K562 (cell line): ENCODE measurements around the gene NHS. TPM values are rescaled to one million over a fixed set of nuclear protein-coding genes. Genes with fewer than 3 reads are reported as not detected.

ENCODE experiments used
- ATAC-seq: fragments of 200-7000 bp; cut with Tn5 transposase; 3 replicates; pipeline ENCODE4 v1.9.1; 2020; ENCODE audit warnings: moderate library complexity
- BruUV-seq: library from RNA; stranded (reverse); fragments of 400-500 nt; replicated peaks from 2 replicates; lab custom pipeline; 2021; lab: Mats Ljungman, UMichigan
- CTCF ChIA-PET: fragments of 300-600 bp; formaldehyde crosslinking; extraction: SDS; loops from one replicate; lab custom pipeline; 2021; ENCODE audit warnings: low intra/inter-chr PET ratio; lab: Yijun Ruan, JAX
- POLR2A ChIA-PET: fragments of 300-600, 350-650 bp; sonication (Branson Sonifier 250); formaldehyde crosslinking; extraction: SDS; loops from one replicate; lab custom pipeline; 2021; ENCODE audit warnings: antibody characterized with exemption, inconsistent platforms; lab: Yijun Ruan, JAX
- DNase-seq, 4 experiments: peaks; one replicate each; pipeline versions ENCODE4 v3.0.0 to v3.0.0-alpha.2; 2011 to 2018; ENCODE audit warnings: low spot score in 3 of 4, mixed read lengths in 3 of 4; ENCODE audit errors: extremely low read depth in 1 of 4
- FAIRE-seq: peaks from 2 replicates; lab custom pipeline; 2011; peaks lifted over from hg19 to GRCh38; lab: Jason Lieb, UNC
- H2AFZ ChIP-seq: 2 replicates; pipeline ENCODE4 v1.6.0; 2011; ENCODE audit warnings: low read depth, low read length, control low read depth, inconsistent platforms
- H3K27ac ChIP-seq: fragments of 200-600 bp; 3 replicates; pipeline ENCODE4 v1.8.0; 2011; ENCODE audit warnings: low read depth, mild to moderate bottlenecking, control low read depth, inconsistent platforms, low read length, moderate library complexity, mixed read lengths; ENCODE audit errors: extremely low read depth
- H3K27me3 ChIP-seq, 2 experiments: fragments of 300-600 bp in 1 of 2; 2 replicates in 1 of 2; 3 replicates in 1 of 2; pipeline versions ENCODE4 v1.6.0 to v1.8.0; 2011; ENCODE audit warnings: inconsistent platforms in 2 of 2, low read length in 2 of 2, mild to moderate bottlenecking in 1 of 2, mixed read lengths in 1 of 2, moderate library complexity in 1 of 2; ENCODE audit not compliant: control insufficient read depth in 2 of 2, insufficient read depth in 2 of 2
- H3K36me3 ChIP-seq: fragments of 300-600 bp; 3 replicates; pipeline ENCODE4 v1.8.0; 2011; ENCODE audit warnings: mild to moderate bottlenecking, low read length, inconsistent platforms; ENCODE audit not compliant: control insufficient read depth, insufficient read depth
- H3K4me1 ChIP-seq, 2 experiments: fragments of 200-600 bp in 1 of 2; replicated peaks in 1 of 2; 2 replicates in 1 of 2; 3 replicates in 1 of 2; pipeline versions ENCODE4 v1.5.1 to v1.8.0; 2011; ENCODE audit warnings: inconsistent platforms in 2 of 2, low read length in 2 of 2, mild to moderate bottlenecking in 1 of 2, mixed read lengths in 1 of 2, moderate library complexity in 1 of 2; ENCODE audit not compliant: control insufficient read depth in 2 of 2, insufficient read depth in 2 of 2
- H3K4me2 ChIP-seq: 2 replicates; pipeline ENCODE4 v1.6.1; 2011; ENCODE audit warnings: low read length, control low read depth, inconsistent platforms, mixed read lengths; ENCODE audit not compliant: insufficient read depth
- H3K4me3 ChIP-seq: fragments of 200-600 bp; sonication (generic), shearing (Covaris generic); 2 replicates; pipeline ENCODE4 v1.5.1; 2016; ENCODE audit warnings: control low read depth, inconsistent platforms
- H3K79me2 ChIP-seq: fragments of 200-600 bp; 3 replicates; pipeline ENCODE4 v1.8.0; 2011; ENCODE audit warnings: low read length, inconsistent platforms; ENCODE audit not compliant: control insufficient read depth, insufficient read depth
- H3K9ac ChIP-seq, 2 experiments: 2 replicates each; pipeline versions ENCODE4 v1.6.0 to v1.6.1; 2011; ENCODE audit warnings: low read depth in 2 of 2, low read length in 2 of 2, control low read depth in 1 of 2, inconsistent platforms in 1 of 2, mild to moderate bottlenecking in 1 of 2, mixed read lengths in 1 of 2; ENCODE audit not compliant: insufficient read depth in 1 of 2
- H3K9me1 ChIP-seq: one replicate; pipeline ENCODE4 v1.6.0; 2011; ENCODE audit warnings: inconsistent platforms, mild to moderate bottlenecking, low read length, moderate library complexity; ENCODE audit not compliant: control insufficient read depth, insufficient read depth
- H3K9me3 ChIP-seq: replicated peaks from 2 replicates; pipeline ENCODE4 v1.5.1; 2011; ENCODE audit warnings: low read depth, low read length, inconsistent platforms; ENCODE audit not compliant: control insufficient read depth, insufficient read depth
- H4K20me1 ChIP-seq: replicated peaks from 2 replicates; pipeline ENCODE4 v1.6.1; 2011; ENCODE audit warnings: low read length, inconsistent platforms, mixed read lengths; ENCODE audit not compliant: control insufficient read depth, insufficient read depth
- CUX1 ChIP-seq: fragments of 200-800 bp; sonication (Bioruptor generic); IDR thresholded peaks from 2 replicates; pipeline ENCODE4 v1.6.1; 2016; ENCODE audit warnings: missing genetic modification characterization, missing compliant biosample characterization
- E2F3 ChIP-seq: fragments of 250-450 bp; sonication (Bioruptor Pico); IDR thresholded peaks from 2 replicates; pipeline ENCODE4 v1.4.0; 2020; ENCODE audit warnings: mild to moderate bottlenecking
- ETV6 ChIP-seq, 3 experiments: fragments of 150-350 bp in 1 of 3; sonication (generic) in 1 of 3; formaldehyde crosslinking in 1 of 3; IDR thresholded peaks; 2 replicates each; pipeline versions ENCODE4 v1.6.1 to v1.8.0; 2014 to 2022; ENCODE audit warnings: borderline replicate concordance in 2 of 3, low read depth in 2 of 3, antibody characterized with exemption in 1 of 3, low read length in 1 of 3, mild to moderate bottlenecking in 1 of 3, missing genetic modification reagents in 1 of 3
- GATAD2A ChIP-seq: fragments of 450-650 bp; IDR thresholded peaks from 2 replicates; pipeline ENCODE4 v1.6.1; 2017
- HIVEP1 ChIP-seq: fragments of 250-450 bp; sonication (Bioruptor Pico); IDR thresholded peaks from 2 replicates; pipeline ENCODE4 v1.4.0; 2020; ENCODE audit warnings: mild to moderate bottlenecking
- IRF1 ChIP-seq: sonication (generic); formaldehyde crosslinking; IDR thresholded peaks from 2 replicates; pipeline ENCODE4 v1.8.0; 2022; ENCODE audit warnings: missing genetic modification reagents, mild to moderate bottlenecking, borderline replicate concordance
- MCM2 ChIP-seq: fragments of 450-650 bp; IDR thresholded peaks from 2 replicates; pipeline ENCODE4 v1.6.1; 2017; ENCODE audit warnings: low read depth, mild to moderate bottlenecking
- NFE2L1 ChIP-seq: fragments of 450-650 bp; IDR thresholded peaks from 2 replicates; pipeline ENCODE4 v1.6.1; 2016; ENCODE audit warnings: missing genetic modification characterization, low read depth, mild to moderate bottlenecking, missing compliant biosample characterization, moderate library complexity, borderline replicate concordance
- TCF7L2 ChIP-seq: fragments of 150-350 bp; IDR thresholded peaks from 2 replicates; pipeline ENCODE4 v1.6.1; 2016; ENCODE audit warnings: low read depth, mild to moderate bottlenecking, low read length, moderate library complexity
- TEAD1 ChIP-seq, 2 experiments: fragments of 450-650 bp in 1 of 2; sonication (generic) in 1 of 2; formaldehyde crosslinking; IDR thresholded peaks; 2 replicates each; pipeline versions ENCODE4 v1.4.0 to v1.8.0; 2020 to 2022; ENCODE audit warnings: mild to moderate bottlenecking in 2 of 2, missing genetic modification reagents in 1 of 2
- WHSC1 ChIP-seq: IDR thresholded peaks from one replicate; pipeline ENCODE4 v1.6.1; 2012; ENCODE audit warnings: low read length, control low read depth, inconsistent platforms
- ZNF589 ChIP-seq: fragments of 200-800 bp; sonication (Bioruptor generic); IDR thresholded peaks from 2 replicates; pipeline ENCODE4 v1.6.1; 2016; ENCODE audit warnings: low read depth, missing genetic modification characterization, missing compliant biosample characterization
- whole genome bisulfite sequencing: fragments of 100-300 bp; shearing (Covaris generic); methylation state at CpG from one replicate; pipeline ENCODE4 v1.1.6; 2016; ENCODE audit warnings: low coverage, mixed read lengths; ENCODE audit not compliant: insufficient coverage; ENCODE audit errors: missing lambda C conversion rate; 5-methylcytosine and 5-hydroxymethylcytosine counted together
- in situ Hi-C: fragments of 300-500 bp; cut with MboI; formaldehyde crosslinking; loops from 4 replicates; pipeline ENCODE4 v1.15.0; 2018; ENCODE audit warnings: inconsistent platforms, mixed read lengths
- intact Hi-C: fragments of 100-400 bp; cut with micrococcal nuclease; formaldehyde crosslinking; loops from 2 replicates; pipeline ENCODE4 v1.14.2; 2022
- polyA plus RNA-seq, 8 experiments: library from polyadenylated mRNA; depleted of rRNA in 4 of 8; stranded (reverse) in 5 of 8; unstranded in 3 of 8; fragments of >200 nt; fragmentation: Nextera tagmentation in 2 of 8; fragmentation: Illumina TruSeq in 1 of 8; extraction: Ambion mirVana in 2 of 8; extraction: Trizol in 1 of 8; gene quantifications; 2 replicates each; pipeline versions ENCODE4 v1.2.1 to v1.2.3, GENCODE V29; 2011 to 2014; ENCODE audit warnings: inconsistent platforms in 1 of 8, missing spikeins in 1 of 8
- total RNA-seq, 7 experiments: library from RNA; depleted of rRNA in 6 of 7; stranded (reverse); fragments of >200 nt in 6 of 7; fragmentation: Illumina TruSeq in 2 of 7; extraction: Trizol in 2 of 7; gene quantifications; 2 replicates each; pipeline versions ENCODE4 v1.2.1 to v1.2.3, GENCODE V29; 2011 to 2021; ENCODE audit warnings: low replicate concordance in 1 of 7

Gene NHS
- total and polyA plus RNA-seq, 9 of the 15 experiments (the other 6 are each of a cell fraction or from before 2014, with no cell fraction given): 0.02 TPM; not detected in 8

DNA sequence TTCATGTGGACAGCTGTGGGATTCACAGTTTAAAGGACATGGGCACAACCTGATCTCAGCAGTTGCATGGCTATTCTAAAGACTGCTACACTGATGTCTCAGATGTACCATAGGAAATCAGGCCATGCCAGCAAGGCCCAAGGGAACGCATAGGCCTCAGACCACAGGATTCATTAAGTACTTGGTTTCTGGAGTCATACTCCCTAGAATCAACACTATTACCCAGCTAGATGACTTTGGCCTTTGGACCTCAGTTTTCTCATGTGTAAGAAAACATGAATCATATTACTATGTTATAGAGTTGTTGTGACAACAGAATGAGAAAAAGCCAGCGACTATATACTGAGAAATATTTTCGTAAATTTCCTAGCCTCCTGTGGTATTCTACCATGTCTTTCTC, 67.9 kb downstream of the NHS start:
- no peaks in the 10 kb centered on the region for H3K9me1 ChIP-seq
- no peaks in the 10 kb centered on the region for H4K20me1 ChIP-seq
- ATAC-seq (no peak), FAIRE-seq (no peak), DNase-seq (no peak)
- POLR2A ChIA-PET: interaction anchor here (0.7 kb wide), 1 partner anchor 12 kb away, joined by 3 read pairs; no protein-coding TSS in a partner anchor
- H3K9me3 ChIP-seq: no peaks in the 10 kb centered on the region
- BruUV-seq: no TSS peak
- WGBS: 2% methylated on average over 3 of the region's 3 CpGs
- CTCF ChIA-PET: interaction anchor here (0.6 kb wide), 1 partner anchor 377 kb away, joined by 3 read pairs; no protein-coding TSS in a partner anchor
- H3K79me2 ChIP-seq: no peaks in the 10 kb centered on the region
- no peaks in the 10 kb centered on the region for H3K36me3 ChIP-seq
- H3K27ac ChIP-seq: no peak overlapping the region
- intact Hi-C loops: no loop called here
- no peak overlapping the region for H3K9ac ChIP-seq
- no peak overlapping the region for H2AFZ ChIP-seq
- no peaks in the 10 kb centered on the region for H3K4me1 ChIP-seq
- H3K4me2 ChIP-seq: no peak overlapping the region
- in situ Hi-C loops: no loop called here
- no peaks in the 10 kb centered on the region for H3K27me3 ChIP-seq
- no peak overlapping the region for H3K4me3 ChIP-seq
- TF ChIP-seq ZNF589 (CRISPR knock-in tag) (no peak), WHSC1 (no peak), TEAD1 (CRISPR knock-in tag; IDR thresholded peaks at IDR 0.05) (no peak), MCM2 (no peak), HIVEP1 (CRISPR knock-in tag) (no peak), IRF1 (no peak), CUX1 (CRISPR knock-in tag) (no peak), GATAD2A (no peak), ETV6 (IDR thresholded peaks at IDR 0.05; ENCODE audit: borderline replicate concordance in 1 of 2, low read depth in 2 of 2, low read length in 1 of 2) (no peak), ETV6 (CRISPR knock-in tag; IDR thresholded peaks at IDR 0.05; ENCODE audit: borderline replicate concordance) (no peak), E2F3 (no peak), TCF7L2 (no peak), NFE2L1 (tag) (no peak)
